Measurements from ENCODE around the gene CD47. TPM values are rescaled to one million over a fixed set of nuclear protein-coding genes. Genes with fewer than 3 reads are reported as not detected.

CD47 gene
- total RNA-seq, 1 experiment from 2014 or later = 16.3 TPM

DNA sequence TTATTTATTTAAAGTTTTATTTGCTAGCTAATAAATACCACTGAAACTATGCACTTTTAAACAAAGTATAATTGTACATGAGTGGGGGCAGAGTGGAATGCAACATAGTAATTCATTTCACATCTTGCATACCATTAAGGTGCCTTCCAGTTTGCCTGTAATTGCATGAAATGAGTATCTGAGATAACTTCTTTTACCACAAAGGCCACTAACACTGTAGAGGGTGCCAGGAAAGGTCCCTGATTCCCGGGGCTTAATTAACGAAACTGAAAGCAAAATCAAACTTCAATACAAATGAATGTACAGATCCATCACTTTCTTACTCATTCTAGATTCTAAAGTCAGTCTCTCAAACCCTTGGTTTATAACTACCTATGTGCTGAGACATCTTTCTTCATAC, 2.1 kb downstream of the CD47 start (continued):
- TF ChIP-seq, protein P1, sequence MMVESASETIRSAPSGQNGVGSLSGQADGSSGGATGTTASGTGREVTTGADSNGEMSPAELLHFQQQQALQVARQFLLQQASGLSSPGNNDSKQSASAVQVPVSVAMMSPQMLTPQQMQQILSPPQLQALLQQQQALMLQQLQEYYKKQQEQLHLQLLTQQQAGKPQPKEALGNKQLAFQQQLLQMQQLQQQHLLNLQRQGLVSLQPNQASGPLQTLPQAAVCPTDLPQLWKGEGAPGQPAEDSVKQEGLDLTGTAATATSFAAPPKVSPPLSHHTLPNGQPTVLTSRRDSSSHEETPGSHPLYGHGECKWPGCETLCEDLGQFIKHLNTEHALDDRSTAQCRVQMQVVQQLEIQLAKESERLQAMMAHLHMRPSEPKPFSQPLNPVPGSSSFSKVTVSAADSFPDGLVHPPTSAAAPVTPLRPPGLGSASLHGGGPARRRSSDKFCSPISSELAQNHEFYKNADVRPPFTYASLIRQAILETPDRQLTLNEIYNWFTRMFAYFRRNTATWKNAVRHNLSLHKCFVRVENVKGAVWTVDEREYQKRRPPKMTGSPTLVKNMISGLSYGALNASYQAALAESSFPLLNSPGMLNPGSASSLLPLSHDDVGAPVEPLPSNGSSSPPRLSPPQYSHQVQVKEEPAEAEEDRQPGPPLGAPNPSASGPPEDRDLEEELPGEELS (CRISPR knock-in tag; IDR thresholded peaks at IDR 0.05) = no peak

DNA sequence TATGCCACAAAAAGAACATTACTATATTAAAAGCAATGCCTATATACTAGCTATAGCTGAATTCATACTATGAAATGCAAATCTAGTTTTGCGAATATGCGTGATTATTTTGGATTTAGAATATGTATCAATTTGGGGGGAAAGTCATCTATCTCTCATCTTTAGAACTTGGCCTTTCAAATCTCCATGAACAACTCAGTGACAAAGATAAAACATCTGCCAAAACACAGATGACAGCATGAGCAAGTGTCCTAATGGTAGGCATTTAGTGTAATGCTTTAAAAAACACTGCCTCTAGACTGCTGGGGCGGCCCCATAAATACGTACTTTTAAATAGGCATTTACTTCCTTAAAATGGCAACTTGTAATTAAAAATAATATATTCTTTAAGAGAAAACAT, 2.7 kb downstream of the CD47 start:
- Mint-ChIP-seq H3K4me1 (peaks cover 5% of the 10 kb centered on the region; the same call in 1 of the 2 replicates), H3K9me3 (no peaks in the 10 kb centered on the region), H3K4me3 (no peak overlapping the region), H3K27me3 (ENCODE audit: low read depth) (peaks cover 30% of the 10 kb centered on the region), H3K27ac (no peak overlapping the region), H3K36me3 (no peaks in the 10 kb centered on the region)
- DNase-seq (ENCODE audit: low spot score) = no peak
- ChIA-PET POLR2A (no interaction called here), CTCF (no interaction called here)
- TF ChIP-seq, protein P2, sequence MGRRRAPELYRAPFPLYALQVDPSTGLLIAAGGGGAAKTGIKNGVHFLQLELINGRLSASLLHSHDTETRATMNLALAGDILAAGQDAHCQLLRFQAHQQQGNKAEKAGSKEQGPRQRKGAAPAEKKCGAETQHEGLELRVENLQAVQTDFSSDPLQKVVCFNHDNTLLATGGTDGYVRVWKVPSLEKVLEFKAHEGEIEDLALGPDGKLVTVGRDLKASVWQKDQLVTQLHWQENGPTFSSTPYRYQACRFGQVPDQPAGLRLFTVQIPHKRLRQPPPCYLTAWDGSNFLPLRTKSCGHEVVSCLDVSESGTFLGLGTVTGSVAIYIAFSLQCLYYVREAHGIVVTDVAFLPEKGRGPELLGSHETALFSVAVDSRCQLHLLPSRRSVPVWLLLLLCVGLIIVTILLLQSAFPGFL (CRISPR knock-in tag; IDR thresholded peaks at IDR 0.05; ENCODE audit: borderline replicate concordance) = no peak
- no peak for TF ChIP-seq MXD4 (CRISPR knock-in tag; IDR thresholded peaks at IDR 0.05; ENCODE audit: borderline replicate concordance)
- TF ChIP-seq, protein P3, sequence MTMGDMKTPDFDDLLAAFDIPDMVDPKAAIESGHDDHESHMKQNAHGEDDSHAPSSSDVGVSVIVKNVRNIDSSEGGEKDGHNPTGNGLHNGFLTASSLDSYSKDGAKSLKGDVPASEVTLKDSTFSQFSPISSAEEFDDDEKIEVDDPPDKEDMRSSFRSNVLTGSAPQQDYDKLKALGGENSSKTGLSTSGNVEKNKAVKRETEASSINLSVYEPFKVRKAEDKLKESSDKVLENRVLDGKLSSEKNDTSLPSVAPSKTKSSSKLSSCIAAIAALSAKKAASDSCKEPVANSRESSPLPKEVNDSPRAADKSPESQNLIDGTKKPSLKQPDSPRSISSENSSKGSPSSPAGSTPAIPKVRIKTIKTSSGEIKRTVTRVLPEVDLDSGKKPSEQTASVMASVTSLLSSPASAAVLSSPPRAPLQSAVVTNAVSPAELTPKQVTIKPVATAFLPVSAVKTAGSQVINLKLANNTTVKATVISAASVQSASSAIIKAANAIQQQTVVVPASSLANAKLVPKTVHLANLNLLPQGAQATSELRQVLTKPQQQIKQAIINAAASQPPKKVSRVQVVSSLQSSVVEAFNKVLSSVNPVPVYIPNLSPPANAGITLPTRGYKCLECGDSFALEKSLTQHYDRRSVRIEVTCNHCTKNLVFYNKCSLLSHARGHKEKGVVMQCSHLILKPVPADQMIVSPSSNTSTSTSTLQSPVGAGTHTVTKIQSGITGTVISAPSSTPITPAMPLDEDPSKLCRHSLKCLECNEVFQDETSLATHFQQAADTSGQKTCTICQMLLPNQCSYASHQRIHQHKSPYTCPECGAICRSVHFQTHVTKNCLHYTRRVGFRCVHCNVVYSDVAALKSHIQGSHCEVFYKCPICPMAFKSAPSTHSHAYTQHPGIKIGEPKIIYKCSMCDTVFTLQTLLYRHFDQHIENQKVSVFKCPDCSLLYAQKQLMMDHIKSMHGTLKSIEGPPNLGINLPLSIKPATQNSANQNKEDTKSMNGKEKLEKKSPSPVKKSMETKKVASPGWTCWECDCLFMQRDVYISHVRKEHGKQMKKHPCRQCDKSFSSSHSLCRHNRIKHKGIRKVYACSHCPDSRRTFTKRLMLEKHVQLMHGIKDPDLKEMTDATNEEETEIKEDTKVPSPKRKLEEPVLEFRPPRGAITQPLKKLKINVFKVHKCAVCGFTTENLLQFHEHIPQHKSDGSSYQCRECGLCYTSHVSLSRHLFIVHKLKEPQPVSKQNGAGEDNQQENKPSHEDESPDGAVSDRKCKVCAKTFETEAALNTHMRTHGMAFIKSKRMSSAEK (CRISPR knock-in tag; IDR thresholded peaks at IDR 0.05; ENCODE audit: borderline replicate concordance) = no peak
- TF ChIP-seq, protein P4, sequence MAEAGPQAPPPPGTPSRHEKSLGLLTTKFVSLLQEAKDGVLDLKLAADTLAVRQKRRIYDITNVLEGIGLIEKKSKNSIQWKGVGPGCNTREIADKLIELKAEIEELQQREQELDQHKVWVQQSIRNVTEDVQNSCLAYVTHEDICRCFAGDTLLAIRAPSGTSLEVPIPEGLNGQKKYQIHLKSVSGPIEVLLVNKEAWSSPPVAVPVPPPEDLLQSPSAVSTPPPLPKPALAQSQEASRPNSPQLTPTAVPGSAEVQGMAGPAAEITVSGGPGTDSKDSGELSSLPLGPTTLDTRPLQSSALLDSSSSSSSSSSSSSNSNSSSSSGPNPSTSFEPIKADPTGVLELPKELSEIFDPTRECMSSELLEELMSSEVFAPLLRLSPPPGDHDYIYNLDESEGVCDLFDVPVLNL (CRISPR knock-in tag; IDR thresholded peaks at IDR 0.05; ENCODE audit: borderline replicate concordance, low read depth) = no peak
- no peak for TF ChIP-seq RORB (CRISPR knock-in tag; IDR thresholded peaks at IDR 0.05)
- no peak for TF ChIP-seq ZNF416 (CRISPR knock-in tag; IDR thresholded peaks at IDR 0.05)
- TF ChIP-seq, protein P5, sequence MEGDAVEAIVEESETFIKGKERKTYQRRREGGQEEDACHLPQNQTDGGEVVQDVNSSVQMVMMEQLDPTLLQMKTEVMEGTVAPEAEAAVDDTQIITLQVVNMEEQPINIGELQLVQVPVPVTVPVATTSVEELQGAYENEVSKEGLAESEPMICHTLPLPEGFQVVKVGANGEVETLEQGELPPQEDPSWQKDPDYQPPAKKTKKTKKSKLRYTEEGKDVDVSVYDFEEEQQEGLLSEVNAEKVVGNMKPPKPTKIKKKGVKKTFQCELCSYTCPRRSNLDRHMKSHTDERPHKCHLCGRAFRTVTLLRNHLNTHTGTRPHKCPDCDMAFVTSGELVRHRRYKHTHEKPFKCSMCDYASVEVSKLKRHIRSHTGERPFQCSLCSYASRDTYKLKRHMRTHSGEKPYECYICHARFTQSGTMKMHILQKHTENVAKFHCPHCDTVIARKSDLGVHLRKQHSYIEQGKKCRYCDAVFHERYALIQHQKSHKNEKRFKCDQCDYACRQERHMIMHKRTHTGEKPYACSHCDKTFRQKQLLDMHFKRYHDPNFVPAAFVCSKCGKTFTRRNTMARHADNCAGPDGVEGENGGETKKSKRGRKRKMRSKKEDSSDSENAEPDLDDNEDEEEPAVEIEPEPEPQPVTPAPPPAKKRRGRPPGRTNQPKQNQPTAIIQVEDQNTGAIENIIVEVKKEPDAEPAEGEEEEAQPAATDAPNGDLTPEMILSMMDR (IDR thresholded peaks at IDR 0.05) = no peak
- TF ChIP-seq SP1 (CRISPR knock-in tag; conservative IDR thresholded peaks at IDR 0.05) = no peak
- ATAC-seq = no peak

DNA sequence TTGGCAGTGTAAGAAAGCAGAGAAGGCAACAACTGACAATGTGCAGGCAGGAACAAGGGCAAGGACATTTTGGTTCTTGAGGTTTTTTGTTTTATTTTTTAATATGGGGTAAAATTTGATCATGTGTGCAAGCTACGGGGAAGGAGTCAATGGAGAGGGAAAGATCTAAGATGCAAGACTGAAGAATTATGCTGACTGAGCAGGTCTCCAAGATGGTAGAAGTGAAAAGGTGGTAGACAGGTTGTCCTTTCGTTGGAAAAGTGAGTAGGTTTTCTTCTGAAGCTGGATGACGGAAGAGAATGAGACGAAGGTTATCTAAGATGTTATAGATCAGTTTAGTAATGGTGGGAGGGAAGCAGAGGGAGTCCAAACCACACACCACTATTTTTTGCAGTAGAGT, 4.2 kb downstream of the CD47 start:
- Mint-ChIP-seq H3K36me3 (no peaks in the 10 kb centered on the region), H3K27me3 (ENCODE audit: low read depth) (peaks cover 15% of the 10 kb centered on the region), H3K4me1 (peaks cover 4% of the 10 kb centered on the region; the same call in 1 of the 2 replicates), H3K9me3 (no peaks in the 10 kb centered on the region), H3K27ac (no peak overlapping the region), H3K4me3 (no peak overlapping the region)
- ChIA-PET CTCF (no interaction called here), POLR2A (no interaction called here)
- no peak for ATAC-seq
- TF ChIP-seq PRRX2 (CRISPR knock-in tag; IDR thresholded peaks at IDR 0.05) (no peak), FOXJ3 (CRISPR knock-in tag; IDR thresholded peaks at IDR 0.05; ENCODE audit: borderline replicate concordance) (no peak), SMAD4 (CRISPR knock-in tag; IDR thresholded peaks at IDR 0.05) (no peak), HMGA2 (CRISPR knock-in tag; IDR thresholded peaks at IDR 0.05) (no peak), ZNF317 (CRISPR knock-in tag; IDR thresholded peaks at IDR 0.05; ENCODE audit: borderline replicate concordance, low read depth) (no peak), OVOL2 (CRISPR knock-in tag; IDR thresholded peaks at IDR 0.05; ENCODE audit: borderline replicate concordance) (no peak), ELF4 (CRISPR knock-in tag; IDR thresholded peaks at IDR 0.05; ENCODE audit: low read depth) (no peak)
- TF ChIP-seq, protein P6, sequence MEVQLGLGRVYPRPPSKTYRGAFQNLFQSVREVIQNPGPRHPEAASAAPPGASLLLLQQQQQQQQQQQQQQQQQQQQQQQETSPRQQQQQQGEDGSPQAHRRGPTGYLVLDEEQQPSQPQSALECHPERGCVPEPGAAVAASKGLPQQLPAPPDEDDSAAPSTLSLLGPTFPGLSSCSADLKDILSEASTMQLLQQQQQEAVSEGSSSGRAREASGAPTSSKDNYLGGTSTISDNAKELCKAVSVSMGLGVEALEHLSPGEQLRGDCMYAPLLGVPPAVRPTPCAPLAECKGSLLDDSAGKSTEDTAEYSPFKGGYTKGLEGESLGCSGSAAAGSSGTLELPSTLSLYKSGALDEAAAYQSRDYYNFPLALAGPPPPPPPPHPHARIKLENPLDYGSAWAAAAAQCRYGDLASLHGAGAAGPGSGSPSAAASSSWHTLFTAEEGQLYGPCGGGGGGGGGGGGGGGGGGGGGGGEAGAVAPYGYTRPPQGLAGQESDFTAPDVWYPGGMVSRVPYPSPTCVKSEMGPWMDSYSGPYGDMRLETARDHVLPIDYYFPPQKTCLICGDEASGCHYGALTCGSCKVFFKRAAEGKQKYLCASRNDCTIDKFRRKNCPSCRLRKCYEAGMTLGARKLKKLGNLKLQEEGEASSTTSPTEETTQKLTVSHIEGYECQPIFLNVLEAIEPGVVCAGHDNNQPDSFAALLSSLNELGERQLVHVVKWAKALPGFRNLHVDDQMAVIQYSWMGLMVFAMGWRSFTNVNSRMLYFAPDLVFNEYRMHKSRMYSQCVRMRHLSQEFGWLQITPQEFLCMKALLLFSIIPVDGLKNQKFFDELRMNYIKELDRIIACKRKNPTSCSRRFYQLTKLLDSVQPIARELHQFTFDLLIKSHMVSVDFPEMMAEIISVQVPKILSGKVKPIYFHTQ (CRISPR knock-in tag; IDR thresholded peaks at IDR 0.05) = no peak
- TF ChIP-seq, protein P4 (CRISPR knock-in tag; IDR thresholded peaks at IDR 0.05; ENCODE audit: borderline replicate concordance, low read depth) = no peak
- DNase-seq (ENCODE audit: low spot score) = no peak
